ENCODE results near the gene PCDHGA6.

Gene PCDHGA6

GRCh38 chr5:141422742-141423291, 49.1 kb downstream of the PCDHGA6 start:
- DNase-seq: no peak

- no peak for DNase-seq
Measured at GRCh38 chr5:141427783-141428426, 54.2 kb downstream of the PCDHGA6 start.
